Measurements from ENCODE around the gene TGIF2. TPM values are rescaled to one million over a fixed set of nuclear protein-coding genes. Genes with fewer than 3 reads are reported as not detected.

Gene TGIF2
- total RNA-seq, 1 experiment from 2014 or later = 71.1 TPM

- ATAC-seq = no peak
- H3K36me3 Mint-ChIP-seq = no peaks in the 10 kb centered on the region
- ChIA-PET POLR2A (interaction anchor here (0.7 kb wide), 1 partner anchor 231 kb away, joined by 6 read pairs; no protein-coding TSS in a partner anchor), CTCF (no interaction called here)
- no peak overlapping the region for H3K4me3 Mint-ChIP-seq
- H3K9me3 Mint-ChIP-seq = no peaks in the 10 kb centered on the region
- no peaks in the 10 kb centered on the region for H3K27me3 Mint-ChIP-seq (ENCODE audit: low read depth)
- H3K27ac Mint-ChIP-seq = no peak overlapping the region
- no peak for DNase-seq (ENCODE audit: low spot score)
- peaks cover 27% of the 10 kb centered on the region for H3K4me1 Mint-ChIP-seq
- TF ChIP-seq FOXP4 (CRISPR knock-in tag; IDR thresholded peaks at IDR 0.05) (no peak), ZNF532 (CRISPR knock-in tag; IDR thresholded peaks at IDR 0.05; ENCODE audit: borderline replicate concordance) (no peak), GABPB1 (CRISPR knock-in tag; IDR thresholded peaks at IDR 0.05) (no peak), ZNF423 (CRISPR knock-in tag; IDR thresholded peaks at IDR 0.05) (no peak), ARID4B (CRISPR knock-in tag; IDR thresholded peaks at IDR 0.05; ENCODE audit: borderline replicate concordance) (no peak), ZSCAN18 (CRISPR knock-in tag; IDR thresholded peaks at IDR 0.05) (no peak), KAT7 (CRISPR knock-in tag; IDR thresholded peaks at IDR 0.05; ENCODE audit: borderline replicate concordance) (no peak), MYBL2 (CRISPR knock-in tag; IDR thresholded peaks at IDR 0.05) (no peak), ZNF219 (CRISPR knock-in tag; IDR thresholded peaks at IDR 0.05; ENCODE audit: borderline replicate concordance) (no peak), GTF2I (CRISPR knock-in tag; conservative IDR thresholded peaks at IDR 0.05) (no peak), SMAD3 (CRISPR knock-in tag; IDR thresholded peaks at IDR 0.05; ENCODE audit: borderline replicate concordance) (no peak), PRRX2 (CRISPR knock-in tag; IDR thresholded peaks at IDR 0.05) (no peak), ZNF121 (CRISPR knock-in tag; IDR thresholded peaks at IDR 0.05) (no peak), GRHL2 (CRISPR knock-in tag; IDR thresholded peaks at IDR 0.05; ENCODE audit: insufficient replicate concordance, severe bottlenecking) (no peak), USF2 (CRISPR knock-in tag; IDR thresholded peaks at IDR 0.05) (no peak), ATF2 (CRISPR knock-in tag; IDR thresholded peaks at IDR 0.05; ENCODE audit: borderline replicate concordance, low read depth) (no peak), FOXP1 (CRISPR knock-in tag; IDR thresholded peaks at IDR 0.05; ENCODE audit: borderline replicate concordance) (no peak), ZBTB43 (CRISPR knock-in tag; IDR thresholded peaks at IDR 0.05) (no peak), MLX (CRISPR knock-in tag; IDR thresholded peaks at IDR 0.05) (no peak)
Measured at GRCh38 chr20:36538026-36538722, 35.2 kb upstream of the TGIF2 start.
